GM21737 (cell line): Measurements from ENCODE around the gene FAM135A.

Experiments
- ATAC-seq: cut with Tn5 transposase; IDR thresholded peaks from one replicate; pipeline ENCODE4 v1.9.1; 2021; ENCODE audit warnings: mild to moderate bottlenecking, moderate library complexity; ENCODE audit not compliant: unreplicated experiment

Gene FAM135A

DNA sequence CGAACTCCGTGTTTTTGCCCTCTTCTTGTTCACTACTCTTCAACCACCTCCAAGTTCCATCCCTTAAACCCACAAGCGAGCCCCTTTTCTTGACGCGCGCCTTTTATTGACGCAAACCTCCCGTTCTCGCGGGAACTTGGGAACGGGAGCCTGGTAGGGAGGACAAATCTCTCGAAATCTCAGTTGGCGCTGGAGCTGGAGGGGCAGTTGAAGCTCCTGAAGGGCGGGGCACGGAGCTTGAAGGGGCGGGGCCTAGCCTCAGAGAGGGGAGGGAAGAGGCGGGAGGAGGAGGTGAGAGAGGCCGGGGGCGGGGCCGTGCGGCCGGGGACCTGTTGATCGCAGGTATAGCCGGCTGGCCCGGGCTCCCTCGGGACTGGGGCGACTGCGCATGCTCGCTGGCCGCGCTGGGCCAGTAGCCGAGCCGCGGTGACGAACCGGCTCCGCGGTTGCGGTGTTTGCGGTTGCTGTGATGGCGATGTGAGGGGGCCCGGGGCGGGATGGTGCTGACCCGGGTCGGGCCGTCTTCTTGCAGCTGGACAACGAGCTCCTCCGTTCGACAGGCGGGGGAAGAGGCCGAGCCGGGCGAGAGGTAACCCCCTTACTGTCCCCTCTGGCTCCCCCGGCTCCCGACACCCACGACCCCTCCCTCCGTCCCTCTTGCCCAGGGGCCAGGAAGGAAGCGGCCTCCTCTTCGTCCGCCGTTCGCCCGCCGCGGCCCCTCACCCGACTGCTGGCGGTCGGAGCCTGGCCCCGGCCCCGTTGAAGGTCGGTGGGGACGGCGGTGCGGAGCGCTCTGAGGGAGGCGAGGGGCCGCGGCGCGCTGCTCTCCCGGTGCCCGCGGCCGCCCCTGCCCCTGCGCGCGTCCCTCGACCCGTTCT is at the start of gene FAM135A:
FAM135A (plus strand) TSS at position 395 of the 878 bp plus-strand sequence. CDS start 14,835 bp downstream, outside the sequence.
- ATAC-seq = peak; percentile 88

GRCh38 chr6:70363741-70364493 is 49.4 kb upstream of the FAM135A start:
- ATAC-seq = no peak

GRCh38 chr6:70369332-70369950 is 43.9 kb upstream of the FAM135A start:
- peak; percentile 70 for ATAC-seq

- ATAC-seq = no peak
Measured at GRCh38 chr6:70370496-70370895, 42.8 kb upstream of the FAM135A start.

DNA sequence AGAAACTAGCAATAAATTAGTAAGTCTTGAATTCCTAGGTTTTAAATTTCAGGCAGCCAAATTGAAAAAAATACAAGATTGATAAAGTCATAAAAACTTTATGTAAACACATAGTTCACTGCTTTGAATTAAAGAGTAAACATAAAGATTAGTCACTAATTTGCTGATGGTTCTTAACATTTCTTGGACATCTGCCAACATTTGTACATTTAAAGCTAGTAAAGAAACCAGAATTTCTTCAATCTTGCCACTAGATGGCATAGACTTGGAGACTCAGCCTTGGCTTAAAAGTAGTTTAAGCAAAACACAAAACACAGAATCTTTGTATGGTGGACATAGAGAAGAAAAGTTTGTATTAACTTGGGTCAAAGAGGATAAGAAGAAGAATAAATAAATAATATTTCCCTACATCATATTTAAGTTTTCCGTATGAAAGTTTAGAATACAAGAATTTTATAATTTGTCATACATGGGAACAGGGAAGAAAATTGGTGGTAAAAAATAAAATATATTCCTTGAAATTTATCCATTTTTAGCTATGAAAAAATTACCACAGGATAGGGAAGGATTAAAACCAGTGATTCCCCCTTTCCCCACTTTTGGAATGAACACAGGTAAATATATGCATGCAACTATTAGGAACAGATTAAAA is 41.7 kb upstream of the FAM135A start:
- no peak for ATAC-seq

GRCh38 chr6:70375166-70375565 is 38.1 kb upstream of the FAM135A start:
- no peak for ATAC-seq

- no peak for ATAC-seq
Measured at GRCh38 chr6:70375882-70376281, 37.4 kb upstream of the FAM135A start.

DNA sequence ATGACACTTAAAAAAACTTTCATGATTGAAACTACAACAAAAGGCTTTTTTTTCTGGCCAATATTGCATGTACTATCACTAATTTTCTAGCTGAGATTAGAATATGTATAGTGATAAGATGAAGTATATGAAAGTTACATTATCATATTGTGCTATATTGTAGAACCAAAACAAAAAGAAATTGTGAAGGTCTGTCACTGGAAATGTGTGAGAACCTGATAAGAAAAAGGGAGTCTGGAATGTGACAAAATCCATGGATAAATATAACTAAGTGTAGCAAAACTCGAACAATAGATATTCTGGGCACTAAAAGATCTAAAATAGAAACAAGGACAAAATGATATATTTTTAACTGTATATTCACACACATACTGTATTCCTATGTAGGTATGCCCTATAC is 36.7 kb upstream of the FAM135A start:
- ATAC-seq = no peak

DNA sequence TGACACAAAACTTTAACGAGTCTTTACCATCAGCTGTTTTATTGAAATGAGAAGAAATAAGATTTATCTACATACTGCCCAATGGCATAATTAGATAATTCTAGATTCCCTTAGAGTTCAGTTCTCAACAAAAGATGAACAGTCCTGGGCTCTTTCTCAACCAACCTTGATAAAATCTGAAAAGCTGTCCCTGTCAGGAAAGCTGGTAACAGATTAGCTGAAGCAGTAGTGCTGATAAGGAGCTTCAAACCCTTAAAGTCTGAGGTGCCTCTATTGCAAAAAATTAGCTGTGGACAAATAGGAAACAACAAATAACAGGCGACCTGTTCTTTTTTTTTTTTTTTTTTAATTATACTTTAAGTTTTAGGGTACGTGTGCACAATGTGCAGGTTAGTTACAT is 35.9 kb upstream of the FAM135A start:
- no peak for ATAC-seq

DNA sequence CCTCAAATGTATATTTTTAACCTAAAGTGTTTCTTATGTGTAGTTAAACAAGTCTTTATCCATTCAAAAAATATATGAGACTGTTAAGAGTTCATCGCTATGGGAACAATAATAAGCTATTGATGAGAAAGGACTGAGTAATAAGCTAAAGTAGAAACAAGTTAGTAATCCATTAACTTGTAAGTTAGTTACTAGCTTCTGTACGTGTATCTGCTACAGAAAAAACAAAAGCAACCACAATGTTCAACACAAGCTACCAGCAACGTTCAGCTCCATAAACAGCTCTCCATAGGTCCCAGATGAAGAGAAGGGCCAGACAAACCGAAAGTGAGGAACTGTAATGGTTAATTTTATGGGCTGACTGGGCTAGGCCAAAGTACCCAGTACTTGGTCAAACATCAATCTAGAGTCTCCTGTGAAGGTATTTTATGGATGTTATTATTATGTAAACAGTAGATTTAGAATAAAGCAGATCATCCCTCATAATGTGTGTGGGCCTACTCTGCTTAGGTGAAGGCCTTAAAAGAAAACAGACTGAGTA is 33.8 kb upstream of the FAM135A start:
- ATAC-seq = no peak

DNA sequence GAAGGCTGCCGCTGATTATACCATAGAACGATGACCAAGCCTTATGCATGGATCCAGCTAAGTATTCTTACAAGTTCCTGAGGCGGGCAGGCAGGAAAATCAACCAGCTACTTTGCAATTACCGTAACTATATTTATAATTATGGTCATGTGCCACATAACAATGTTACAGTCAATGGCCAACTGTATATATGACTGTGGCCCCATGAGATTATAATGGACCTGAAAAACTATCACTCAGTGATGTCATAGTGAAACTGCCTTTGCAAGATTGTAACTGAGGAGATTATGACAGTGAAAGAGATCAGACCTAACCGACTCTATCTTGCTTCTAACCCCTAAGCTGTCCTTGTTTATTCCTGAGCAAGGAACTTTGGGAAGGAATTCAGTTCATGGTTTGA is 33.1 kb upstream of the FAM135A start:
- ATAC-seq = peak; percentile 89

DNA sequence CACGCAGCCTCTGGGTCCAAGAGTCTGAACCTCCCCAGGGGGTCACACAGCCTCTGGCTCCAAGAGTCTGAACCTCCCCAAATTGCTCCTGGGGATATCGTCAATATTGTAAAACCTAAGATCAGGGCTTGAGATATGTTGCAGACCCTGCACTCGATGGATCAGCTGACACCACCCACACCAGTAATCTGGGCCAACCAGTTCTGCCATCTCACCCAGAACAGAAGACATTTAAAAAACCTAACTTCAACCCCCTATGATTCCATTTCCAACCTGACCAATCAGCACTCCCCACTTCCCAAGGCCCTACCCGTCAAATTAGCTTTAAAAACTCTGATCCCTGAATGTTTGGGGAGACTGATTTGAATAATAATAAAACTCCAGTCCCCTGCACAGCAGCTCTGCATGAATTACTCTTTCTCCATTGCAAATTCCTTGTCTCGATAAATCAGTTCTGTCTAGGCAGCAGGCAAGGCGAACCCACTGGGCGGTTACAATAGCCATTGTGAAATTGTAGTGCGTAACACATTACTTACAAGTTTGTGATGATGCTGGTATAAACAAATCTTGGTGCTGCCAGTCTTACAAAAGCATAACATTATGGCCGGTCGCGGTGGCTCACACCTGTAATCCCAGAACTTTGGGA is 32.4 kb upstream of the FAM135A start:
- no peak for ATAC-seq

DNA sequence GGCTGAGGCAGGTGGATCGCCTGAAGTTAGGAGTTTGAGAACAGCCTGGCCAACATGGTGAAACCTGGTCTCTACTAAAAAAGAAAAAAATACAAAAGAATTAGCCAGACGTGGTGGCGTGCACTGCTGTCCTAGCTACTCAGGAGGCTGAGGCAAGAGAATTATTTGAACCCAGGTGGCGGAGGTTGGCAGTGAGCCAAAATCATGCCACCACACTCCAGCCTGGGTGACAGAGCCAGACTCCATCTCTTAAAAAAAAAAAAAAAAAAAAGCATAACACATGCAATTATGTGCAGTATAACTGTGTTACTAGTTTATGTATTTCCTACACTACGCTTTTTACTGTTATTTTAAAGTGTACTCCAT is 31.9 kb upstream of the FAM135A start:
- ATAC-seq = no peak

GRCh38 chr6:70385901-70386300 is 27.4 kb upstream of the FAM135A start:
- ATAC-seq = no peak

DNA sequence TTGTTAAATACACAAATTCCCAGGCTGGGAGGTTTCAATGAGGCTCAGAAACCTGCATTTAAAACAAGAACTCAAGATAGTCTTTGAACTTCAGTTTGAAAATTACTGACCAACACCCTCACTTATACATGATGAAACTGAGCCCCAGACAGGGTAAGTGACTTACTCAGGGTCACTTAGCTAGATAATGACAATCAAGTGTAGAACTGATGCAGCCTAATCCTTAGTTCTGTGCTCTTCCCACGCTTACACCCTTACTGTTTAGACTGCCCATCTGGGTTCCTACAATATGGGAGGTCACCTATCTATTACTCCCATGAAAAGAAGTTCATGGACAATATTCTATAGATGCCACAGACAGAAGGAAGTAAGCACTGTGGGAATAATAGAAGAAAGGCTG is 24.5 kb upstream of the FAM135A start:
- ATAC-seq = no peak

DNA sequence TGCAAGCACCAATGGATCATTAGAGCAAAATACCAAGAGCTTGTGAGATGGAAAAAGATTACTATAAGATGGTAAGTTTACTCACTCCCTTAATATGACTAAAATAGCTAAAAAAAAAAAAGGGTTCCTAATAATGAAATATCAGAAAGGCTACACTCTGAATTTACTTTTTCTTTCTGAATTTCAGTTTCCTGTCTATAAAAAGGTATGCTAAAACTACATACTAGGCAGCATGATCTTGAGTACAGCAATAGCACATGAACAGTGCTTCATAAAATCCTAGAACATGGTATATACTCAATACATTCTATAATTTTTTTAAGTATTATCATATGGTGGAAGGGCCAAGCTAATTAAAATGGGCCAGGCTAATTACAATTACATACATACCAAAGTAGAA is 24.0 kb upstream of the FAM135A start:
- ATAC-seq = no peak

- no peak for ATAC-seq
Measured at GRCh38 chr6:70390067-70390466, 23.2 kb upstream of the FAM135A start.

DNA sequence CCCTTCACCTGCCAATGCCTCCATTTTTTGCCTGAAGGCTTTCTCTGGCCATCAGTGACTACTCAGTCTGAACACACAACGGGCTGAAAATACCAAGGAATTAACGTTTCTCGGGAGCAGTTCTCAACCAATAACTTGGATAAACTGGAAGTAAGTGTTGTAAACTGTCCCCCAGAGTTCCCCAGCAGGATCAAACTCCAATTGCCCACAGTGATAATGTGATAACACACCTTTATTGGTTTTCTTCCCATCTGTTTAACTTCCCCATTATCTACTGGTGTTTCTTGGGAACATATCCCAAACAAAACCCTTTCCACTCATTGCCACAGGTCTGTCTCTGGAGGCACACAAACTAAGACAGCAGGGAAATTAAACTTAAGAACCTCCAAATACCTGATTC is 21.8 kb upstream of the FAM135A start:
- ATAC-seq = no peak

GRCh38 chr6:70394518-70395300 is 18.6 kb upstream of the FAM135A start:
- ATAC-seq = no peak

DNA sequence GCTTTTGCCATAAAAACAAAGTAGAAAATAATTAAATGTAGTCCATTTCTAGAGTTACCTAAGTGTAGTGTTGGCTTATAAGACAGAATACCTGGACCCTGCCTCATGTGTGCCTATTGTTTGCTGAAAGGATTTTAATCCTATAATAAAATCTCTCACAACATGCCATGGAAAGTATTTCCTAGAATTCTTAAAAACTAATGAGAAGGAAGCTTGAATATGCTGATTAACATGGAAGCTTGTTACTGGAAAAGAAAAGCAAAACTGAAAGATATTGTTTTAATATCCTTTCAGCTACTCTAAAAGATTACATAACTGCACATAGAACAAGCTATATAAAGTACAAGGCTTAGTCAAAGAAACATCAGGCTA is 18.0 kb upstream of the FAM135A start:
- ATAC-seq = no peak
